Activated effector memory CD4-positive, alpha-beta T cell treated with Interleukin-2 at 50 U/mL for 16 hours (primary cell): ENCODE results near the gene NRXN2.

Experiments
- DNase-seq: peaks from one replicate; pipeline ENCODE4 v3.0.0-alpha.2; 2020

NRXN2 gene

DNA sequence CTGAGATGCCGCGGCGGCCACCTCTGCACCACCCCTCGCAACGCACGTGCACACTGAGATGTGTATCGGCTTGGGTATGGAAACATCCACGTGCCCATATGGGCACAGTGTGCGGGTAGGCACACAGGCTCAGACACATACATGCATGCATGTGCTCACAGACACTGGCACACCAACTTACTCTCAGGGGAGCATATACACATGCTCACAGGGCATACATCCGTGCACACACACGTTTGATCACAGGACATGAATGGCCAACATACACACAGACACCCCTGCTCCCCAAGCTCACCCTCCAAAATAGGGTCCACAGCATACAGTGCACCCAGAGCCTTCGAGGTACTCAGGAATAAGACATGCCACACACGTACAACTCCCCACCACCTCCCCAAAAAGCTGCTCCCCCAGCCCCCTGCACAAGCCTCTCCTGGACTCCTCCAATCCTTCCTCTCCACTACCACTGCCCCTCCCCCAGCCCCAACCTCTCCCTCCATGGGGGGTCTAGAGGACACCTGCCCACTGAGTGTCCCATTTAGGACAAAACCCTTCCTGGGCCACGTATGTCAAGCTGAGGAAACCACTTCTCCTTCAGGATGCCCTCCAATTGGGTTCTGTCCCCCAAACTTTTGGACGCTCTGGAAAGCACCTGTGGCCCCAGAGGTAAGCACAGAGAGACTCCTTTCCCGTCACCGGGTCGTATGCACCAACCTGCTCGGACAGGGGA, 78.9 kb downstream of the NRXN2 start:
- no peak for DNase-seq

DNA sequence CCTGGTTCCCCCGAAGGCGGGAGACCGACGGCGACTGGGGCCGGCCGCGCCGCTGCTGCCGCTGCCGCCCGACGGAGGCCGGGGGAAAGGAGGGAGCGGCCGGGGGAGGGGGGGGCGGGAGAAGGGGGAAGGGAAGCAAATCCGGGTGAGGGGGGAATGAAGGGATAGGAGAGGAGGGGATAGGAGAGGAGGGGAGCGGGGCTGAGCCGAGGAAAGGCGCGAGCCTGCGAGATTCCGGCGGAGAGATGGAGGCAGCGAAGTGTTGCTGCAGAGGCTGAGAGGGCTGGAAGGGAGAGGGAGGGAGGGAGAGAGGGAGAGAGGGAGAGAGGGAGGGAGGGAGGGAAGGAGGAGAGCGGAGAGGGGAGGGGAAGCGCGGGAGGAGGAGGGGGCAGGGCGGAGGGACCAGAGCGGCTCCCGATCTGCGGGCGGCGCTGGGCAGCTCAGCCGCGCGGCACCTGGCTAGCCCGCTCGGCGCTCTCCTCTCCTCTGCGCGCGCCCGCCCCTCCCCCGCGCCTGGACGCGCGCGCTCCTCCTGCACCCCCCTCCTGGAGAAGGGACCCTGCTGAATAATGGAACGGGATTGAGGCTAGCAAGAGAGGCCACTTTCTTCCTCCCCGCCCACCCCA, 79.6 kb downstream of the NRXN2 start:
- no peak for DNase-seq

DNA sequence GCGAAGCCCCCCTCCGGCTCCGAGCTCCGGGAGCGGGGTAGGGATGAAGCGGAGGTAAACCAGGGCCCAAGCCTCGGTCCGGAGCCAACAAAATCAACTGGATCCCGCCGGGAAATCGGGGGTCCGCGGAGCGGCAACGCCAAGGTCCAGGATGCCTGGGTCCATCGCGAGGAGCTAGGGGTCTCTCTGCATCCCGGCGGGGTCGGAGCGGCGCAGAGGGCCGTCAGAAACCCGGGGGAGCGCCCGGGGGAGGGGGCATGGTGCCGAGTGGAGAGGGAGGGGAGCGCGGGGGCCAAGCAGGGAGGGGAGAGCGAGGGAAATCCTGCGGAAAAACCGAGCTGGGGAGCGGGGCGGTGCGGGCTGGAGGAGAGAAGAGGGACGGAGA, 80.1 kb downstream of the NRXN2 start:
- no peak for DNase-seq

DNA sequence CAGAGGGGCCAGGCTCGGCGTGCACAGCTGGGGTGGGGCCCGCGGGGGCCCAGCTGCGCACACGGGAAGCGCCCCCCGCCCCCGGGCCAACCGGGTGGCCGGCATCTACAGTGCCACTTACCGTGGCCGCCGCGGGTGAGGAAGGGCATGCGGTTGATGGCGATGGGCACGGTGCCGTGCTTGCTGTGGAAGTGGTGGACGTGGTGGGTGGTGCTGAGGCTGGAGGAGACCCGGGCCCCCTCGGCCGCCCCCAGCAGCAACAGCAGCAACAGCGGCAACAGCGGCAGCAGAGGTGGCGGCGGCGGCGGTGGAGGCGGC, 80.6 kb downstream of the NRXN2 start:
- DNase-seq, result no peak

DNA sequence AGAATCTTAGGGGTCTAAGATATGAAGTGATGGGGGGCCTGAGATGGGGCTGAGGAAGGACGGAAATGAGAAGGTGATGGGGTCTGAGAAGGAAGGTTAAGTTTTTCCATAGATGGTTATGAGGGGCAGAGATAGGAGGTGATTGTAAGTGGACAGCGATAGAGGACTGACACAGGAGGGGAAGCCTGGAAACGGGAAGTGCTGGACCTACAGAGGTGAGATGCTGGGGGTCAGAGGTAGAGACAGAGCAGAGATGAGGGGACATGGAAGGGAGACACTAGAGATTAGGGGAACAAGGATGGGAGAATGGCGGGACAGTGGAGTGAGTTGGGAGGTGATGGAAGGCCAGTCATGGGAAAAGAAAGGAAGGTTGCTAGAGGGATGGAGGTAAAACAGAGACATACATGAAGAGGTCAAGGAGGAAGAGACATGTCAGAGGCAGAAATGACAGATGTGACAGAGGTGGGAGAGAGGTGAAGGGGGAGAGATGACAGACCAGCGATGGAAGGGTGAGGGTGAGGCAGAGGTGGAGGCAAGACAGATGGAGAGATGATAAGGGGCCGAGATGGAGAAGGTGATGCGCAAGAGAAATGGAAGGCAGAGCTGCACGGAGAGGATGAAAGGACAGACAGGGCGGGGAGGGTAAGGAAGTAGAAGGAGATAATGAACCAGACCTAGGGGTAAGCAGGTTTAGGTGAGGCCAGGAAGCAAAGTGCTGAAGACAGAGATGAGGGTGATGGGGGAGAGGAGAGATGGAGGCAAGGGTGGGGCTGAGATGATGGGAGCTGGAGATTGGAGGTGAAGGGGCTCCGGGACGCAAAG, 81.2 kb downstream of the NRXN2 start:
- DNase-seq, result no peak

DNA sequence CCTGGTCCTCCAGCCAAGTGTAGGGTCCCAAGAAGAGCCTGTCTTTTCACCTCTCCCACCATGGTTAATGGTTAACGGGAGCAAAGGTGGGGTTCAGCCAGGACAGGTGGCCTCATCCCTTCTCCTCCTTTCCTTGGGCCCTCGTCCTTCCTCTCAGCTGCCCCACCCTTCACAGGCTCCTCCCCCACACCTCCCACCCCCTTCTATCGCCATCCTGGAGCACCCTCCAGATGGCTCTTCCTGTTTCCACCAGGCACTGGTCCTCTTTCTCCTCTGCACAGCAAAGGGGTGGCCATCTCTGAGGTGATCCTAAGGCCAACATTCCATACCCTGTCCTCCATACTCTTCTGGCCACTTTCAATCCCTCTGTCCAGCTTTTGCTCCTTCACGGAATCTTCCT, 83.1 kb downstream of the NRXN2 start:
- DNase-seq, result no peak

DNA sequence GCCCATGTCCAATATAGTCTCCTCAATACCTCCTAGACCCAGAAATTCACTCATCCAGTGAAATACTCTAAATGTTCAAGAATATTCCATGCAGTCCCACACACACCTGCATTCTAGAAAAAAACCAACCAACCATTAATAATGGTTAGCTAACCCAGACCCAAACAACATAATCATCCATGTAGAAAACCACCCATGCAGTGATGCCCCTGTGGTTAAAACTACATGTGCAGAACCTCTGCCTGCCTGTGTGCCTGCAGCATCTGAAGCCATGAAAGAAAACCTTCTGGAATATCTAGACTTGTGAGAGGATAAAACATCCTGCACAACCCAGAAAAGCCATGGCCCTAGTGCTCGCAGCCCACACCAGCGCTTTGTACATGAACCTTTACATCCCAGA, 84.2 kb downstream of the NRXN2 start:
- DNase-seq, result no peak

DNA sequence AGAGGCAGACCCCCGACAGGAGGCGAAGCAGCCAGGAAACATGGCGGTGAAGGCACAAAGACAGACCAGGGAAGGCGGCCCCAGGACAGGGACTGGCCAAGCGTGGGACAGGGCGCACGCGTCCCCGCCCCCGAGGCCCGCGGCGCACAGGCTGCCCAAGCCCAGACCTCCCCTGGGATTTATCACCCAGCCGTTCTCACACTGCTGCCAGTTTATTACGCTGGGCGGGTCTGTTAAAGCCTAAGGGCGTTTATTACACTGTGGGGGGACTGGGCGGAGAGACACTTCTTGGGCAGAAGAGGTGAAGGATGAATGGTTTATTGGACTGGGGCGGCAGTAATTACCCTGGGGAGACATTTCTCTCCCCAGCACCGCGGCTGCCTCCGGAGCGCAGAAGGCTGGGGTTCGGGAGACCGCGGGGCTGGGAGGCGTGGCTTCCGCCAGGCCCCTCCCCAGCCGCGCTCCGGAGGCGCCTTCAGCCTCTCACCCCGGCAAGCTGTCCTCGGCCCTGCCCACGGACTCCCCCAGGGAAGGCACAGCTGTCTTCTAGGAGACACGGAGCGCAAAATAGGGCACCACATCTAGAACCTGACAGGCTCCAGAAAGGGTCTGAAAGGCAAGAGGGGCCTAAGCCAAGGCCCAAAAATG, 84.9 kb downstream of the NRXN2 start:
- no peak for DNase-seq

DNA sequence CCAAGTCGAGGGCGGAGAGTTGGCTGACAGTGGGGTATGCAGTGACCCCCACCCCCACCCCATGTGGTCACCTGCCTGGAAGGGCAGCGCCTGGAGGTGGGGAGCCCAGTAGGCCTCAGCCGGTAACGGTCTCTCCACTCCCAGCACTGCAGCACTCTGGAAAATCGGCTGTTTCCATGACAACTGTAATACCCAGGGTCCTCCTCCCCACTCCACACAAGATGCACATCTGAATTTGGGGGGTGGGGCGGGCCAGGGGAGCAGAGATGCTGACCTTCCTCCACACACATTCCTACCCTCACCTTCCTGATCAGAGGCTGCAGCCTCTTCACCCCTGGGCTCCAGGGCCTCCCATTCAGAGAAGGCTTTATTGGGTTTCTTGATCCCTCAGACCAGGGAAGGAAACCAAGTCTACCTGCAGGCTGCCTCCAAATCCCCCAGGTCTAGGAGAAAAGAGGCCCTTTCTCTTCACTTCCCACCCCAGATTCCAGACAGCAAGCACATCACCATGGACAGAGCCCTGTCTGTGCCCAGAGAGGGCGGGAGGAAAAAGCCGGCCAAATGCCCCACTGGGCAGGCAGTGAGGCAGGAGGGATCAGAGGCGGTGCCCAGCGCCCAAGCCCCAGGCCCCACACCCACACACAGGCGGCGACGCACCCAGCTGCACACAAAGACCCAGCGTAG, 85.5 kb downstream of the NRXN2 start:
- no peak for DNase-seq

DNA sequence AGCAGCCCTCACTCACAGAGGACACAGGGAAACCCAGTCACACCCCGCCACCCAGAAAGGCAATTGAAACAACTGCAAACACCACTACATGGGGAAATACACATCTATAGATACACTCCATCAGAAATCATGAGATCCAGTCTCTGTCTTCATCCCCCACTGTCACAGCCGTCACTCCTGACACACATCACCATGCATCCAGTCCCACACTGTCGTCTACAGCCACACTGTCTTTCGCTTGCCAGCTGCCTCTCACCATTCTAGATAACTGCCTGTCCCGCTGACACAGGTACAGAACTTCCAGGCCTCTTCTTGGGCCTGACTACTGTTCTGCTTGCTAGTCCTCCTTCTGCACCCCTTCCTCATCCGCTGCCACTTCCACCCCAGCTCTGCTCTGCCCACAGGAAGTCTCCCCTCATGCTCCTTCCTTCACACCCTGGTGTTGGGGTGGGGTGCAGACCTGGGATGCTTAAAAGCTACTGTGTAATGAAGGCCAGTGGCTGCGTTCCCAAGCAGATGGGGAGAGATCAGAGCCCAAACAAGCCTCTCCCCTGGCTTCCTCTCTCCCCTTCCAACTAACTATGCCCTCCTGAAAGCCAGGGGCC, 89.3 kb downstream of the NRXN2 start:
- DNase-seq, result no peak

DNA sequence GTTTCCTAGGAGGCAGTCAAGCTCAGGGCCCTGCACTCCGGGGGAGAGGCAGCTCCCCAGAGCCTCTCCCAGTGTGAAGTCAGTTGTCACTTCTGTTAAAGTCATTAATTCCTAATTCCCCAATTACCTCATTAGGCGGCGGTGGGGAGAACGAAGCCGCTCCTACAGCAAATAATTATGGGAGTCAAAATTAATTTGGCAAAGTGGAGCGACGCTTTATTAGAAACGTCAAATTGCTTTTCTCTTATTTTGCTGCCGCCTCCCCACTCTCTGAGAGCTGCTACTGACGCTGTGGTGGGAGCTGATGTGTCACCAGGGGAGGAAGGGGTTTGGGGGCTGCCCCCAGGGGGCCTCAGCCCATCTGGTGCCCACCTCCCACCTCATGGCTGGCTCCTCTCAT, 90.3 kb downstream of the NRXN2 start:
- no peak for DNase-seq

DNA sequence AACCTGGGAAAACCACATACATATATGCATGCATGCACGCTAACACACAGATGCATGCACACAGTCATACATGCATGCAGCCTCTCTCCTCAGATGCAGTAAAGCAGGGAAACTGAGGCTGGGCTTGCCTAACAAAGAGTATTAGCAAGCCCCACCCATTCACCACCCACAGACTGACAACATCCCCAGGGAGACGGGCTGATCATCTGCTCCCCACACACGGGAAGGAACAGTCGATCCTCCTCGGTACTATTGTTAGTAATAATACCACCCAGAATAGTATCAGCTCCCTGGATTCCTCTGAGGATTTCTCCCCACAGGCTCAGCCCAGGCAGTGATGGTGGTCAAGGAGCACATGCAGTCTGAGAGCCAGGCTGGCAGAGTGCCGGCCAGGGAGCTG, 90.8 kb downstream of the NRXN2 start:
- no peak for DNase-seq

DNA sequence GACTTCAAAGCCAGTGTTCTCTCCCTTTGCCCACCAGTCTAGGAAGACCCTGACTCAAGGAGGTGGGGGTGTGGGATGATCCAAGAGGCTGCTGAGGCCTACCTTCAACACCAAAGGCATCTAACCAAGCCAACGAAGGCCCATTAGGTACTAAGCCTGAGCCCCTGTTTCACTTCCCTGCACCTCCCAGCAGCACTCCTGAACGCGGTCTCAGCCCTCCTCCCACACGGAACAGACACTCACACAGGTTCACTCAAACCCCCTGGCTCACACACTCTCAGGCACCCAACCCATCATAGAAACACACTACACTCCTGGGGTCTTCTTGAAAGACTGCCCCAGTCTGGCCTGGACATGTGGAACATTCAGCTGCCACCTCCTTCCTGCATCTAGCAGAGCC, 91.3 kb downstream of the NRXN2 start:
- DNase-seq, result no peak

DNA sequence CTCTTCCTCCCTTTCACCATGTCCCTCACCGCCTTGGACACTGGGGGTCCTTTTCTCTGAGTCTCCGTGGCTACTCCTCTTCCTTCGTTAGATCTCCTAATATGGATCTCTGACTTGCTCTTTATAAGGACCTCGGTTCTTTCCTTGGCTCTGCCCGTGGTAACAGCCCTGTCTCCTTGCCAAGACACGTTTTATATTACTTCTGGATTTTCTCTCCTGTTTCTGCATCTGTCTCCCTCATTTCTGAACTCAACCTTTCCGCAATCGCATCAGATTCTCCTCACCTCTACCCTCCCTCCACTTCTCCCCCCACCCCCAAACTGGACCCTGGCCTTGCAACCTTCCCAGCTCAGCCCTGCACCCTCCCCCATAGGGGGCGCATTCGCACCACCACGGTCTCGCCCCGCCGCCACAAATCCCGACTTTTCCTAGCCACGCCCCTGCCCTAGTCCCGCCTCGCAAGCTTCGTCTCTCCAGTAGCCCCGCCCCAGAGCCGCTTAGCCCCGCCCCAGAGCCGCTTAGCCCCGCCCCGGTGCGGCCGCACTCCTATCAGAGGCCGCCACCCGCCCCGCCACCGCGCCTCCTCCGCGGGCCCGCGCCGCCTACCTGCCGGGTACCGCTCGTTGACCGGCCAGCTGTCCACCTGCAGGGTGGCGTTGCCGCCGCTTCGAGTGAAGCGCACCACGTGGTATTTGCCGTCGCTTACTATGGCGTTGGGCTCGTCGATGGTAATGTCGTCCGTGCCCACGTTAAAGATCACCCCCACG, 93.0 kb downstream of the NRXN2 start:
- DNase-seq, result no peak

DNA sequence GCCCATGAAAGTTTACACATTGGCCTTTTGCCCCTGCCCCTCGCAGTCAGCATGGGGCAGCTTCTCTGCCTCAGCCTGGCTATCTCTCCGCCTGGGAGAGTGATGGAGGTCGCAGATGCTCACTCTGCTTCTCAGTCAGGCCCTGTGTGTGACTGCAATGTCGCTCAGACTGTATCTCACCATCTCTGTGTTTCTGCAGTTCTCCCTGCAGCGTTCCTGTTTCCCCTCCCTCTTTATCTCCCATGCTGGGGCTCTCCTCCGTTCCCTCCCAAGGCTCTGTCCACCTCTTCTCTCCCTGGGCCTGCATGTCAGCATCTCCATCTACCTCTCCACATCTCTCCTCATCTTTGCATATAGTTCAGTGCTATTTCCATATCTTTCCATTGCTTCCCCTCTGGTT, 93.9 kb downstream of the NRXN2 start:
- DNase-seq, result no peak

DNA sequence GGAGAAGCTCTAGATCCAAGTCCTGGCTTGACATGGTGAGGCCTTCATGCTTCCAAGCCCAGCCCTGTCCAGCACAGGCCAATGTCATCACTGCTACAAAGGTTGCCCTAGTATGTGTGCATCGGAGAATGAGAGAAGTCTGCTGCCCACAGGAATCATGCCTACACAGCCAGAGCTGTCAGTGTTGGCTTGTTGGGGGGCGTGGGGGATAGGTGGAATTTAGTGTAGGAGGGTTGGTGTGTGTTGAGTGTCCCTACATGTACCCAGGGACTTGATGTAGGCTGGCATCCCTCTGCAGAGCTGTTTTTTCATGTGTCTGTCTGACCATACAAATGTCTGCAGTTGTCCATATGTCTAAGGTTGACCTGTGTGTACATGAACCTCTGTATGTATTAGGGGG, 94.4 kb downstream of the NRXN2 start:
- DNase-seq, result no peak

DNA sequence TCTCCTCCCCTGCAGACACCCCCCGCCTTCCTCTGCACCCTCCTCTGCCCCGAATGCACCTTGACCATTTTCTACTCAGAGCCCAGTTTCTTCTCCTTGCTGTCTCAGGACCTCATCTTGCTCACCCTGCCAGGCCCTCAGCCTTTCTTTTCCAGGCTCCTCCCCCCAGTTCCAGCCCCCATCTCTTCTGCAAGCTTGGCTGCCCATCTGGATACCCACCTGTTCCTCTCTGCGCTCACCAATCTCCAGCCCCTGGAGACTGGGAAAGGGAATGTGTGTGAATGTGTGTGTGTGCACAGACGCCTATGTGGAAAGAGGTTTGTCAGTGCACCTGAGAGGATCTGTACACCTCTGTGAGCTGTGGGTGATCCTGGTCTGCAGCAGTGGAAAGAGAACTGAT, 95.6 kb downstream of the NRXN2 start:
- no peak for DNase-seq

DNA sequence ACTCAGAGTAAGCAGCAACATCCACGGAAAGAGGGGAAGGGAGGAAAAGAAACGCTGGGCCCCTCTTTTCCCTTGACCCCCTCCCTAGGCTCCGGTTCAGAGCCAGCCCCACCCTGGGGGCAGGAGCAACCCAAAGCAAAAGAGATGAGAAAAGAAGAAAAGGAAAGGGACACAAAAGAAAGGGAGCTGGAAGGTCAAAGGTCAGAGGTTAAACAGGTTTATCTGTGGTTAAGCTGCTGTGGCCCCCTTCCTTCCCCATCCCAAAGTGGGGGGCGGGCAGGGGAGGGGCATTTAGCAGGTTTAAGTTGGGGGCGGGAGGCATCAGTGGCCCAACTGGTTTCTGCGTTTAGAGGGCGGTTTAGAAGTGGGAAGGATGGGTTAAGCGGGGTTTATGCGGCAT, 96.4 kb downstream of the NRXN2 start:
- DNase-seq, result no peak

DNA sequence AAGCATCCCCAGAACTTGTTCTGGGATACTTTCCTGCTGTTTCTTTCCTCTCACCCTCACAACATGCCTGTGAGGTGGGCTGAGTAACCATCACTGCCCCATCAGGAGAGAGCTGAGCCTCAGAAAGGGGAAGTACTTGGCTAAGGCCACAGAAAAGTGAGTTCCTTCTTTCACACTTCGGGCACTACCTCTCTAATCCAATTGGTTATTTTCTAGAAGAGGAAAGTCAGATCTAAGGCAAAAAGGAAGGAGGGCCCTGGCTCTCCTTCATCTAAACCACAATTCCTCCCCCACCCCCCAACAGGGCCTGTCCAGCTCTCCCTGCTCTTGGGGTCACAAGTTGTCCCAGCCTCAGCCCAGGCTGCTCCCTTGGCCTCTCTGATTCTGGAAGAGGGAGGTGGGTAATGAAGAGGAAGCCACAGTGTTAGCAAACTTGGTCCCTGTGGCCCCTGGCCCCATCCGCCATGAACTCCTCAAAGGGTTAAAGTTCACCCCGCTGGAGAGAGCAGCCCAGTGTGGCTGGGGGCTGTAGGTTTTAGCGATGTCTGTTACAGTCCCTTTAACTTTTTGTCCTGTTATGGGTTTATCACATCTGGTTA, 98.0 kb downstream of the NRXN2 start:
- no peak for DNase-seq

DNA sequence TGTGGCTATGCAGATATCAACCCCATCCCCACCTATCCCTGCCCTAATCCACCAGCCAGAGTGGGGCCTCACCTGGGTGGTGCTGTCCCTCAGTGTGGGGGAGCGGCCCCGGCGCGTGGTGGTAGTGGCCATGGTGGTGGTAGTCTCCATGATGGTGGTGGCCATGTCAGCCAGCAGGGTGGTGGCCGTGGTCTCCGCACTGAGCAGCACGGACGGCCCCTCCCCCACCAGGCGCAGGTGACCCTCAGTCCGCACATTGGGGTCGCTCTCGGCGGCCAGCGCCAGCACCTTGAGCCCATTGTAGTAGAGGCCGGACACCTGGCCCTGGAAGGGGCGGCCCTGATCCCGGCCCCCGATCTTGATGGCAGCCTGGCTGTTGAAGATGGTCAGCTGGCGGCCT, 100.3 kb downstream of the NRXN2 start:
- DNase-seq, result no peak

DNA sequence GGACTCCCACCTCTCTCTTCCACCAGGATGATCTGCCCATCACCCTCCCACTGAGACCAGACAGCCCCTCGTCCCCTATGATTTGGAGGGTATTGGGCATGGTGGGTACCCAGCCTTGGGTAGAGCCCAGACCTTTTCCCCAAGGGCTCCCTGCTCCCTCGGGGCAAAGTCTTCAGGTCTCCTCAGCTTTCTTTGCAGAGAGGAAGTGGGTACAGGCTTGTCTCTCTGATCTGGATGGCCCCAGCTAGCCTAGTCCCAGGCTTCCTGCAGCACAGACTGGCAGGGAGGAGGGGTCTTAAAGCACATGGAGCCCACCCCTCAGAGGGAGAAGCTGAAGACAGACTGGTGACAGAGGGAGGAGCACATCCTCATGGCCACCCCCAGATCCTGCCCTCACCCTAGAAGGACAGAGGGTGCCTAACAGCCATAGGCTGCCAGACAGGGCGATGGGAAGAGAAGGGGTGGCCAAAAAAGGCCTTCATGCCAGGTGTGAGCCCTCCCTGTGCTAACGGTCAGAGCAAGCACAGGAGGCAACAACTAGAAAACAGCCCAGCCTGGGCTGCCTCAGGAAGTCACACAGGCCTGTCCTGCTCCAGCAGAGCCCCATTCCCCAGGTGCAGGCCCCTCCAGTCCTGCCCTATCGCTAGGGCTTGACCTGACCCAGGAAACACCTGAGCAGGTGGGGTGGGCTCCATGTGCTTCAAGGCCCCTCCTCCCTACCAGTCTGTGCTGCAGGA, 101.5 kb downstream of the NRXN2 start:
- no peak for DNase-seq
